ENCODE results near the gene MX1. TPM values are rescaled to one million over a fixed set of nuclear protein-coding genes. Genes with fewer than 3 reads are reported as not detected.

The MX1 gene
- total RNA-seq, 1 donor from 2014 or later: 16.7 TPM

- intact Hi-C loops (cut with DNase I): no loop called here
- DNase-seq (ENCODE audit: extremely low spot score in 2 of 2): no peak
- no peak overlapping the region for H3K4me3 ChIP-seq
- peaks cover 0 to 73% of the 10 kb centered on the region in 2 donors for H3K36me3 ChIP-seq
- no peaks in the 10 kb centered on the region for H3K4me1 ChIP-seq
- H3K27ac ChIP-seq: no peak overlapping the region
- no peaks in the 10 kb centered on the region for H3K9me3 ChIP-seq
- no peaks in the 10 kb centered on the region for H3K27me3 ChIP-seq
- TF ChIP-seq POLR2AphosphoS5 (IDR thresholded peaks at IDR 0.05; ENCODE audit: insufficient read depth in 1 of 2, low read depth in 1 of 2) (no peak), CTCF (IDR thresholded peaks at IDR 0.05) (no peak), POLR2A (IDR thresholded peaks at IDR 0.05) (no peak)
Measured at GRCh38 chr21:41442481-41443186, 16.6 kb downstream of the MX1 start.

GRCh38 chr21:41443562-41443961, 17.5 kb downstream of the MX1 start:
- intact Hi-C loops (cut with DNase I): no loop called here
- no peak for DNase-seq (ENCODE audit: extremely low spot score in 2 of 2)
- Histone ChIP-seq H3K36me3 (peaks cover 0 to 77% of the 10 kb centered on the region in 2 donors), H3K27ac (no peak overlapping the region), H3K4me1 (no peaks in the 10 kb centered on the region), H3K27me3 (no peaks in the 10 kb centered on the region), H3K9me3 (no peaks in the 10 kb centered on the region), H3K4me3 (no peak overlapping the region)
- TF ChIP-seq POLR2A (IDR thresholded peaks at IDR 0.05) (no peak), CTCF (IDR thresholded peaks at IDR 0.05) (no peak), POLR2AphosphoS5 (IDR thresholded peaks at IDR 0.05; ENCODE audit: insufficient read depth in 1 of 2, low read depth in 1 of 2) (no peak)

- H3K27me3 ChIP-seq: no peaks in the 10 kb centered on the region
- intact Hi-C loops (cut with DNase I): no loop called here
- H3K36me3 ChIP-seq: peaks cover 0 to 82% of the 10 kb centered on the region in 2 donors
- DNase-seq (ENCODE audit: extremely low spot score in 2 of 2): no peak
- H3K4me3 ChIP-seq: no peak overlapping the region
- no peak for TF ChIP-seq POLR2AphosphoS5 (IDR thresholded peaks at IDR 0.05; ENCODE audit: insufficient read depth in 1 of 2, low read depth in 1 of 2)
- no peak for TF ChIP-seq POLR2A (IDR thresholded peaks at IDR 0.05)
- TF ChIP-seq CTCF (IDR thresholded peaks at IDR 0.05): no peak
- no peak overlapping the region for H3K27ac ChIP-seq
- no peaks in the 10 kb centered on the region for H3K4me1 ChIP-seq
- no peaks in the 10 kb centered on the region for H3K9me3 ChIP-seq
Measured at GRCh38 chr21:41444703-41445464, 18.8 kb downstream of the MX1 start.

GRCh38 chr21:41445465-41445862, 19.4 kb downstream of the MX1 start:
- intact Hi-C loops (cut with DNase I): no loop called here
- H3K36me3 ChIP-seq: peaks cover 0 to 77% of the 10 kb centered on the region in 2 donors
- H3K4me1 ChIP-seq: no peaks in the 10 kb centered on the region
- no peak for DNase-seq (ENCODE audit: extremely low spot score in 2 of 2)
- TF ChIP-seq CTCF (IDR thresholded peaks at IDR 0.05): no peak
- no peak for TF ChIP-seq POLR2AphosphoS5 (IDR thresholded peaks at IDR 0.05; ENCODE audit: insufficient read depth in 1 of 2, low read depth in 1 of 2)
- TF ChIP-seq POLR2A (IDR thresholded peaks at IDR 0.05): no peak
- H3K9me3 ChIP-seq: no peaks in the 10 kb centered on the region
- H3K27me3 ChIP-seq: no peaks in the 10 kb centered on the region
- H3K27ac ChIP-seq: no peak overlapping the region
- no peak overlapping the region for H3K4me3 ChIP-seq

- H3K36me3 ChIP-seq: peaks cover 0 to 66% of the 10 kb centered on the region in 2 donors
- intact Hi-C loops (cut with DNase I): no loop called here
Measured at GRCh38 chr21:41446586-41446985, 20.5 kb downstream of the MX1 start.

More at GRCh38 chr21:41446586-41446985, 20.5 kb downstream of the MX1 start:
- Histone ChIP-seq H3K9me3 (no peaks in the 10 kb centered on the region), H3K27ac (no peak overlapping the region), H3K4me1 (no peaks in the 10 kb centered on the region), H3K4me3 (no peak overlapping the region), H3K27me3 (no peaks in the 10 kb centered on the region)
- TF ChIP-seq CTCF (IDR thresholded peaks at IDR 0.05) (no peak), POLR2AphosphoS5 (IDR thresholded peaks at IDR 0.05; ENCODE audit: insufficient read depth in 1 of 2, low read depth in 1 of 2) (no peak), POLR2A (IDR thresholded peaks at IDR 0.05) (no peak)
- no peak for DNase-seq (ENCODE audit: extremely low spot score in 2 of 2)
